IMR-90 (cell line): ENCODE data around the gene MGAT4A. TPM values are rescaled to one million over a fixed set of nuclear protein-coding genes. Genes with fewer than 3 reads are reported as not detected.

ENCODE experiments used
- ATAC-seq: fragments of 200-7000 bp; cut with Tn5 transposase; 2 replicates; pipeline ENCODE4 v1.9.1; 2020; ENCODE audit warnings: low read depth, mild to moderate bottlenecking, moderate library complexity
- BruUV-seq: library from RNA; stranded (reverse); fragments of 400-500 nt; replicated peaks from 2 replicates; lab custom pipeline; 2021; lab: Mats Ljungman, UMichigan
- CTCF ChIA-PET: fragments of 300-600 bp; formaldehyde crosslinking; extraction: SDS; loops from one replicate; lab custom pipeline; 2021; ENCODE audit warnings: antibody characterized with exemption; lab: Yijun Ruan, JAX
- POLR2A ChIA-PET: fragments of 300-600 bp; sonication (Branson Sonifier 250); formaldehyde crosslinking; loops from one replicate; lab custom pipeline; 2022; ENCODE audit warnings: antibody characterized with exemption; ENCODE audit not compliant: unreplicated experiment; lab: Charles Lee
- DNase-seq: peaks from one replicate; pipeline ENCODE4 v3.0.0; 2013
- H2AFZ ChIP-seq: replicated peaks from 2 replicates; pipeline ENCODE3; 2013; ENCODE audit warnings: low read length, mild to moderate bottlenecking; ENCODE audit not compliant: poor library complexity
- H2AK5ac ChIP-seq: 2 replicates; pipeline ENCODE4 v1.6.1; 2013; ENCODE audit warnings: low read depth, low read length, inconsistent platforms
- H2AK9ac ChIP-seq: replicated peaks from 2 replicates; pipeline ENCODE3; 2013; ENCODE audit warnings: mild to moderate bottlenecking, low read depth, low read length, moderate library complexity; ENCODE audit not compliant: poor library complexity
- H2BK120ac ChIP-seq: 2 replicates; pipeline ENCODE4 v1.6.1; 2013; ENCODE audit warnings: low read depth, low read length, inconsistent platforms
- H2BK15ac ChIP-seq: 3 replicates; pipeline ENCODE4 v1.6.1; 2013; ENCODE audit warnings: low read depth, low read length, inconsistent platforms
- H2BK20ac ChIP-seq: 2 replicates; pipeline ENCODE4 v1.6.1; 2013; ENCODE audit warnings: low read depth, mild to moderate bottlenecking, inconsistent platforms, low read length, moderate library complexity
- H2BK5ac ChIP-seq: 2 replicates; pipeline ENCODE4 v1.6.1; 2013; ENCODE audit warnings: mild to moderate bottlenecking, low read depth, low read length, inconsistent platforms; ENCODE audit not compliant: poor library complexity, severe bottlenecking
- H3K14ac ChIP-seq: replicated peaks from 2 replicates; pipeline ENCODE4 v1.6.1; 2013; ENCODE audit warnings: low read depth, low read length, inconsistent platforms
- H3K18ac ChIP-seq: 2 replicates; pipeline ENCODE4 v1.6.1; 2013; ENCODE audit warnings: low read depth, low read length, control low read depth
- H3K23ac ChIP-seq: 2 replicates; pipeline ENCODE4 v1.6.1; 2013; ENCODE audit warnings: low read depth, low read length, inconsistent platforms
- H3K27ac ChIP-seq: 2 replicates; pipeline ENCODE4 v1.5.1; 2013; ENCODE audit warnings: mild to moderate bottlenecking, control low read depth, low read length; ENCODE audit not compliant: insufficient read depth
- H3K27me3 ChIP-seq: 2 replicates; pipeline ENCODE4 v1.6.1; 2013; ENCODE audit warnings: low read length; ENCODE audit not compliant: control insufficient read depth, insufficient read depth
- H3K36me3 ChIP-seq: 2 replicates; pipeline ENCODE4 v1.6.1; 2013; ENCODE audit warnings: low read length, mixed read lengths; ENCODE audit not compliant: control insufficient read depth, insufficient read depth
- H3K4ac ChIP-seq: 2 replicates; pipeline ENCODE4 v1.6.1; 2013; ENCODE audit warnings: low read depth, low read length, inconsistent platforms
- H3K4me1 ChIP-seq: 2 replicates; pipeline ENCODE4 v1.6.1; 2013; ENCODE audit warnings: low read length, mixed read lengths; ENCODE audit not compliant: control insufficient read depth, insufficient read depth
- H3K4me2 ChIP-seq: 2 replicates; pipeline ENCODE4 v1.6.1; 2013; ENCODE audit warnings: low read depth, mild to moderate bottlenecking, control low read depth, low read length, moderate library complexity
- H3K4me3 ChIP-seq: 2 replicates; pipeline ENCODE4 v1.5.1; 2013; ENCODE audit warnings: low read depth, mild to moderate bottlenecking, control low read depth, low read length, moderate library complexity; ENCODE audit not compliant: insufficient read depth
- H3K56ac ChIP-seq: 2 replicates; pipeline ENCODE4 v1.6.1; 2013; ENCODE audit warnings: low read length, inconsistent platforms; ENCODE audit not compliant: insufficient read depth; ENCODE audit errors: extremely low read depth
- H3K79me1 ChIP-seq, 2 experiments: 2 replicates each; pipeline ENCODE4 v1.6.1; 2013; ENCODE audit warnings: low read length in 2 of 2, inconsistent platforms in 1 of 2, low read depth in 1 of 2
- H3K9ac ChIP-seq: 2 replicates; pipeline ENCODE4 v1.6.1; 2013; ENCODE audit warnings: low read depth, low read length, control low read depth
- H3K9me1 ChIP-seq: 2 replicates; pipeline ENCODE4 v1.6.1; 2013; ENCODE audit warnings: low read length, inconsistent platforms; ENCODE audit not compliant: insufficient read depth
- H3K9me3 ChIP-seq: 2 replicates; pipeline ENCODE4 v1.6.1; 2013; ENCODE audit warnings: low read length; ENCODE audit not compliant: control insufficient read depth, insufficient read depth
- H4K20me1 ChIP-seq: 2 replicates; pipeline ENCODE4 v1.6.1; 2013; ENCODE audit warnings: low read length, inconsistent platforms; ENCODE audit not compliant: insufficient read depth
- H4K5ac ChIP-seq: 2 replicates; pipeline ENCODE4 v1.6.1; 2013; ENCODE audit warnings: mild to moderate bottlenecking, low read depth, low read length, control low read depth
- H4K8ac ChIP-seq, 2 experiments: 2 replicates each; pipeline ENCODE4 v1.6.1; 2013; ENCODE audit warnings: low read depth in 2 of 2, low read length in 2 of 2, control low read depth in 1 of 2, inconsistent platforms in 1 of 2
- H4K91ac ChIP-seq: 2 replicates; pipeline ENCODE4 v1.6.1; 2013; ENCODE audit warnings: low read depth, low read length, inconsistent platforms; ENCODE audit not compliant: insufficient read depth
- BHLHE40 ChIP-seq: fragments of 150-350 bp; IDR thresholded peaks from 2 replicates; pipeline ENCODE4 v1.6.1; 2016; ENCODE audit warnings: mild to moderate bottlenecking, low read depth, low read length
- CHD1 ChIP-seq: IDR thresholded peaks from 2 replicates; pipeline ENCODE4 v1.6.1; 2012; ENCODE audit warnings: low read depth, low read length, improper control_type of control experiment
- FOS ChIP-seq: fragments of 150-350 bp; IDR thresholded peaks from 2 replicates; pipeline ENCODE4 v1.6.1; 2016; ENCODE audit warnings: low read depth, low read length
- MAZ ChIP-seq: IDR thresholded peaks from 2 replicates; pipeline ENCODE4 v1.6.1; 2012; ENCODE audit warnings: low read depth, mild to moderate bottlenecking, low read length, improper control_type of control experiment, moderate library complexity, borderline replicate concordance
- MXI1 ChIP-seq: IDR thresholded peaks from 2 replicates; pipeline ENCODE4 v1.6.1; 2012; ENCODE audit warnings: low read depth, mild to moderate bottlenecking, low read length, moderate library complexity, borderline replicate concordance
- NFE2L2 ChIP-seq: fragments of 150-350 bp; IDR thresholded peaks from 2 replicates; pipeline ENCODE4 v1.6.1; 2016; ENCODE audit warnings: low read depth, mild to moderate bottlenecking, low read length
- POLR2A ChIP-seq: IDR thresholded peaks from 2 replicates; pipeline ENCODE4 v1.6.1; 2012; ENCODE audit warnings: mild to moderate bottlenecking, low read depth, low read length
- RAD21 ChIP-seq: IDR thresholded peaks from 2 replicates; pipeline ENCODE4 v1.6.1; 2012; ENCODE audit warnings: low read length, improper control_type of control experiment
- RCOR1 ChIP-seq: IDR thresholded peaks from 2 replicates; pipeline ENCODE4 v1.6.1; 2012; ENCODE audit warnings: mild to moderate bottlenecking, low read length, improper control_type of control experiment; ENCODE audit not compliant: insufficient replicate concordance
- RFX5 ChIP-seq: IDR thresholded peaks from 2 replicates; pipeline ENCODE4 v1.8.0; 2012; ENCODE audit warnings: low read depth, mild to moderate bottlenecking, low read length, moderate library complexity
- SMC3 ChIP-seq: fragments of 150-350 bp; IDR thresholded peaks from 2 replicates; pipeline ENCODE4 v1.6.1; 2016; ENCODE audit warnings: low read depth, mild to moderate bottlenecking, antibody characterized with exemption, low read length, moderate library complexity
- USF2 ChIP-seq: fragments of 150-350 bp; IDR thresholded peaks from 2 replicates; pipeline ENCODE4 v1.6.1; 2017; ENCODE audit warnings: mild to moderate bottlenecking, antibody characterized with exemption, low read length, low read depth
- WGBS, 2 experiments: methylation state at CpG; one replicate each; pipeline versions ENCODE4 v1.1.5 to v1.1.7; 2013; ENCODE audit warnings: missing lambda C conversion rate in 2 of 2; ENCODE audit not compliant: insufficient read length in 1 of 2; ENCODE audit errors: extremely low coverage in 2 of 2; 5-methylcytosine and 5-hydroxymethylcytosine counted together
- dilution Hi-C: fragments of 300-500 bp; cut with HindIII; formaldehyde crosslinking; loops from one replicate; pipeline ENCODE4 v1.14.3; 2018; ENCODE audit warnings: low sequenced_read_pairs; ENCODE audit not compliant: unreplicated experiment
- in situ Hi-C: fragments of 300-500 bp; cut with MboI; formaldehyde crosslinking; loops from 3 replicates; pipeline ENCODE4 v1.14.3; 2019; ENCODE audit warnings: low sequenced_read_pairs, inconsistent platforms, mixed read lengths
- intact Hi-C: fragments of 100-400 bp; cut with micrococcal nuclease; formaldehyde crosslinking; loops from 2 replicates; pipeline ENCODE4 v1.10.0; 2022
- polyA plus RNA-seq, 3 experiments: library from polyadenylated mRNA; depleted of rRNA; stranded (reverse); fragments of >200 nt; gene quantifications; 2 replicates each; pipeline ENCODE4 v1.2.3, GENCODE V29; 2012; ENCODE audit warnings: low replicate concordance in 1 of 3
- total RNA-seq: library from RNA; depleted of rRNA; stranded (reverse); fragments of >200 nt; gene quantifications from 2 replicates; pipeline ENCODE4 v1.2.3, GENCODE V29; 2012

MGAT4A gene
- total and polyA plus RNA-seq, 2 of the 4 experiments (the other 2 are of a cell fraction), result under 0.01 TPM; not detected in 1

- no peak overlapping the region for H2BK15ac ChIP-seq
- dilution Hi-C loops (no loop called here), intact Hi-C loops (no loop called here), in situ Hi-C loops (no loop called here)
- H3K14ac ChIP-seq, result no peak overlapping the region
- no peak for TF ChIP-seq FOS
- TF ChIP-seq RCOR1, result no peak
- TF ChIP-seq CHD1, result no peak
- TF ChIP-seq MXI1, result no peak
- no peak for TF ChIP-seq USF2
- TF ChIP-seq POLR2A, result no peak
- TF ChIP-seq RFX5, result no peak
- TF ChIP-seq MAZ, result no peak
- no peak for TF ChIP-seq BHLHE40
- no peak for TF ChIP-seq SMC3
- TF ChIP-seq NFE2L2, result no peak
- no peak for TF ChIP-seq RAD21
- H3K9me3 ChIP-seq, result no peaks in the 10 kb centered on the region
- H2BK5ac ChIP-seq, result no peak overlapping the region
- H2BK20ac ChIP-seq, result no peak overlapping the region
- H3K4me2 ChIP-seq, result no peak overlapping the region
- ATAC-seq (no peak), DNase-seq (no peak)
- no peak overlapping the region for H4K91ac ChIP-seq
- no peaks in the 10 kb centered on the region for H3K79me1 ChIP-seq
- no peak overlapping the region for H2BK120ac ChIP-seq
- CTCF ChIA-PET, result interaction anchor here (0.7 kb wide), 1 partner anchor 396 kb away, joined by 3 read pairs; no protein-coding TSS in a partner anchor
- H3K9me1 ChIP-seq, result no peaks in the 10 kb centered on the region
- H3K9ac ChIP-seq, result no peak overlapping the region
- no TSS peak for BruUV-seq
- 0 out of 2 replicates have a peak, but pooled peaks cover 2% of the 10 kb centered on the region for H3K27me3 ChIP-seq
- no peak overlapping the region for H3K18ac ChIP-seq
- no peak overlapping the region for H3K56ac ChIP-seq
- no peak overlapping the region for H4K5ac ChIP-seq
- no peaks in the 10 kb centered on the region for H4K20me1 ChIP-seq
- 80% methylated on average over 2 of the region's 3 CpGs; no CpG with 5 or more reads in 1 of the 2 experiments for WGBS, 2 experiments
- H3K23ac ChIP-seq, result no peak overlapping the region
- no peak overlapping the region for H3K4me3 ChIP-seq
- H3K36me3 ChIP-seq, result no peaks in the 10 kb centered on the region
- H3K4me1 ChIP-seq, result no peaks in the 10 kb centered on the region
- H2AK5ac ChIP-seq, result no peak overlapping the region
- no peak overlapping the region for H3K4ac ChIP-seq
- no peak overlapping the region for H2AFZ ChIP-seq
- H2AK9ac ChIP-seq, result no peak overlapping the region
- POLR2A ChIA-PET, result no interaction called here
- no peak overlapping the region for H3K27ac ChIP-seq
- no peak overlapping the region for H4K8ac ChIP-seq
Observed at GRCh38 chr2:98738304-98738703, 7.4 kb upstream of the MGAT4A start.
